ENCODE results near the gene SMIM43. TPM values are rescaled to one million over a fixed set of nuclear protein-coding genes. Genes with fewer than 3 reads are reported as not detected.
A peak's percentile ranks its signal among the peaks of the same experiment; 100 is the strongest.

Gene SMIM43
- total and polyA plus RNA-seq, 12 donors: 0.09 to 1.3 (median 0.15) TPM; not detected in 9

GRCh38 chr4:121801715-121802075 lies 36.7 kb upstream of the SMIM43 start:
- Histone ChIP-seq H3K36me3 (peaks cover 0 to 45% (median 18%) of the 10 kb centered on the region in 9 donors), H3K9me3 (no peaks in the 10 kb centered on the region), H3K27me3 (no peaks in the 10 kb centered on the region), H3K27ac (peak overlapping the region in 9 of 10 donors; percentile 84 to 94 (median 89)), H3K4me1 (peaks cover 0 to 27% (median 10%) of the 10 kb centered on the region in 9 donors), H3K4me3 (peak overlapping the region; percentile 76 to 94 (median 83))
- peak in 1 of 8 donors; percentile 14 for ATAC-seq
- intact Hi-C loops (cut with DNase I): loop anchor here in 2 of 10 donors (10.0 kb wide), 2 partner anchors 117 to 353 kb away; partner anchors contain the start of gene BLTP1 (in 1 of the 2)
- WGBS, 2 donors: 20 to 23% methylated on average over 4 of the region's 4 CpGs
- no peak for DNase-seq
- TF ChIP-seq CTCF (IDR thresholded peaks at IDR 0.05): no peak

GRCh38 chr4:121800961-121801714 lies 36.2 kb upstream of the SMIM43 start, which contains the start of gene EXOSC9:
TSS of gene EXOSC9 (plus strand) at chr4:121801323. CDS start at chr4:121801425, 102 bp downstream.
- Histone ChIP-seq H3K36me3 (peaks cover 0 to 40% (median 13%) of the 10 kb centered on the region in 9 donors), H3K4me1 (peaks cover 0 to 27% (median 10%) of the 10 kb centered on the region in 9 donors), H3K4me3 (peak within 1 kb of the TSS; percentile 76 to 94 (median 83)), H3K27ac (peak within 1 kb of the TSS; percentile 70 to 94 (median 87)), H3K27me3 (no peaks in the 10 kb centered on the region), H3K9me3 (no peaks in the 10 kb centered on the region)
- DNase-seq: peak; percentile 95 to 96
- peak; percentile 96 to 99 (median 98) for ATAC-seq
- intact Hi-C loops (cut with DNase I): loop anchor here in 2 of 10 donors (10.0 kb wide), 2 partner anchors 116 to 354 kb away; partner anchors contain the start of gene BLTP1 (in 1 of the 2)
- 0% methylated on average over 48 of the region's 48 CpGs for WGBS, 2 donors
- no peak for TF ChIP-seq CTCF (IDR thresholded peaks at IDR 0.05)

DNA sequence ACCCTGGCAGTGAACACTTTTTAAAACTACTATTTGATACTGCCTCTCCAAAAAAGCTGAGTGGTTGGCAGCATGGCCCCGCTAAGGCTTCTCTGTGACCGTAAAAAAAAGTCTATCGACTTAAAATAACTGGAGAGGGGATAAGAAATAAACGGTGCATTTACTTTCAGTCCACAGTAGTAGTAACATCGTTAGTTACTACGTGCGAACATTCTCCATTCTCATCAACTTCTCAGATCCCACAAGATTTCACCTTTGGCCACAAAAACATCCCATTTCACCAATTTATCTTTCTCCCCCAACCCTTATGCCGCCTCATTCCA lies 35.6 kb upstream of the SMIM43 start:
- Histone ChIP-seq H3K9me3 (no peaks in the 10 kb centered on the region), H3K4me1 (peaks cover 0 to 27% (median 10%) of the 10 kb centered on the region in 9 donors), H3K36me3 (peaks cover 0 to 34% (median 9%) of the 10 kb centered on the region in 9 donors), H3K4me3 (peak overlapping the region; percentile 76 to 94 (median 83)), H3K27ac (peak overlapping the region; percentile 70 to 94 (median 87)), H3K27me3 (no peaks in the 10 kb centered on the region)
- ATAC-seq (peak in 7 of 8 donors; percentile 9 to 49 (median 32)), DNase-seq (no peak)
- intact Hi-C loops (cut with DNase I): loop anchor here in 2 of 10 donors (10.0 kb wide), 2 partner anchors 116 to 354 kb away; partner anchors contain the start of gene BLTP1 (in 1 of the 2)
- WGBS, 2 donors: 36 to 40% methylated on average over 8 of the region's 8 CpGs
- no peak for TF ChIP-seq CTCF (IDR thresholded peaks at IDR 0.05)

GRCh38 chr4:121799867-121800501 lies 35.0 kb upstream of the SMIM43 start:
- Histone ChIP-seq H3K4me1 (peaks cover 0 to 27% (median 10%) of the 10 kb centered on the region in 9 donors), H3K36me3 (peaks cover 0 to 28% (median 7%) of the 10 kb centered on the region in 9 donors), H3K9me3 (no peaks in the 10 kb centered on the region), H3K27me3 (peaks cover 0 to 4% (median 0%) of the 10 kb centered on the region in 7 donors), H3K27ac (peak overlapping the region in 6 of 10 donors; percentile 84 to 94 (median 90)), H3K4me3 (peak overlapping the region in 1 of 10 donors; percentile 82)
- TF ChIP-seq CTCF (IDR thresholded peaks at IDR 0.05): no peak
- DNase-seq (no peak), ATAC-seq (no peak)
- WGBS, 2 donors: 93 to 95% methylated on average over 3 of the region's 3 CpGs
- intact Hi-C loops (cut with DNase I): loop anchor here in 2 of 10 donors (10.0 kb wide), 2 partner anchors 115 to 355 kb away; partner anchors contain the start of gene BLTP1 (in 1 of the 2)
